ENCODE data around the gene PDE10A. TPM values are rescaled to one million over a fixed set of nuclear protein-coding genes. Genes with fewer than 3 reads are reported as not detected.

The PDE10A gene
- total RNA-seq, 1 experiment from 2014 or later = 0.31 TPM

DNA sequence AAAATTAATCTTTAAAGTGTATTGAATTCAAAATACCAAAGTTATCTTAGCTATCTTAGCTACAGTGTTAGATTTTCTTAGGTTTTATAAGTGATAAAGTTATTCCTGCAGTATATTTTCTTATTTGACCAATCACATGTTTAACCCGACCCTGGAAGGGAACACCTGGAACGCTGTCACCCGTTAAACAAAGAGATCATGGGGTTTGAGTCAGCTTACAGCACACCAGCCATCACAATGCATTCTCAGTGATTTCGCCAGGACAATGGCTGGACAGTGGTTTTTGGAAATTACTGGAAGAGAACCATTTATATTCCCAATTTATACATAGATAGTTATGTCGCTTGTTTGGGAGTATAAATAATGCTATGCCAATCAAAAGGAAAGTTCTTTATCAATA is 364.2 kb downstream of the PDE10A start:
- H3K27me3 ChIP-seq (ENCODE audit: insufficient read depth, low read length) = no peaks in the 10 kb centered on the region
- H4K91ac ChIP-seq (ENCODE audit: insufficient read length, low read depth, low read length) = no peak overlapping the region
- no peak overlapping the region for H3T11ph ChIP-seq (ENCODE audit: low read length)
- H2BK12ac ChIP-seq (ENCODE audit: insufficient read length, low read depth, low read length) = no peak overlapping the region
- H4K5ac ChIP-seq (ENCODE audit: insufficient read length, low read depth, low read length) = no peak overlapping the region
- H3K27ac ChIP-seq (ENCODE audit: insufficient read length, low read depth, low read length) = no peak overlapping the region
- no peaks in the 10 kb centered on the region for H3K4me1 ChIP-seq (ENCODE audit: insufficient read depth, low read length)
- no peaks in the 10 kb centered on the region for H3K23me2 ChIP-seq (ENCODE audit: insufficient read length, low read depth, low read length, poor library complexity, severe bottlenecking)
- H3K4me1 Mint-ChIP-seq = 0 out of 4 replicates have a peak, but pooled peaks cover 0 to 7% of the 10 kb centered on the region in 2 experiments
- no peaks in the 10 kb centered on the region for H3K9me3 ChIP-seq (ENCODE audit: control insufficient read depth, low read depth, low read length)
- H3K4ac ChIP-seq (ENCODE audit: low read depth, low read length) = no peak overlapping the region
- H3K79me2 ChIP-seq (ENCODE audit: insufficient read depth, low read length) = no peaks in the 10 kb centered on the region
- H3K56ac ChIP-seq (ENCODE audit: insufficient read length, low read depth, low read length) = no peak overlapping the region
- H3K9me3 Mint-ChIP-seq = no peaks in the 10 kb centered on the region
- no peak overlapping the region for H2BK5ac ChIP-seq (ENCODE audit: insufficient read length, low read length)
- H4K8ac ChIP-seq (replicated peaks; ENCODE audit: insufficient read length, low read depth, low read length) = no peak overlapping the region
- H3K27ac Mint-ChIP-seq = no peak overlapping the region
- no peak overlapping the region for H3K18ac ChIP-seq (ENCODE audit: insufficient read length, low read depth, low read length)
- no peak overlapping the region for H2BK20ac ChIP-seq (ENCODE audit: low read depth, low read length, poor library complexity, severe bottlenecking)
- no peaks in the 10 kb centered on the region for H3K36me3 Mint-ChIP-seq (ENCODE audit: insufficient read depth in 1 of 3, low read depth in 3 of 3)
- no peak overlapping the region for H3K4me3 Mint-ChIP-seq
- TF ChIP-seq, protein P1, sequence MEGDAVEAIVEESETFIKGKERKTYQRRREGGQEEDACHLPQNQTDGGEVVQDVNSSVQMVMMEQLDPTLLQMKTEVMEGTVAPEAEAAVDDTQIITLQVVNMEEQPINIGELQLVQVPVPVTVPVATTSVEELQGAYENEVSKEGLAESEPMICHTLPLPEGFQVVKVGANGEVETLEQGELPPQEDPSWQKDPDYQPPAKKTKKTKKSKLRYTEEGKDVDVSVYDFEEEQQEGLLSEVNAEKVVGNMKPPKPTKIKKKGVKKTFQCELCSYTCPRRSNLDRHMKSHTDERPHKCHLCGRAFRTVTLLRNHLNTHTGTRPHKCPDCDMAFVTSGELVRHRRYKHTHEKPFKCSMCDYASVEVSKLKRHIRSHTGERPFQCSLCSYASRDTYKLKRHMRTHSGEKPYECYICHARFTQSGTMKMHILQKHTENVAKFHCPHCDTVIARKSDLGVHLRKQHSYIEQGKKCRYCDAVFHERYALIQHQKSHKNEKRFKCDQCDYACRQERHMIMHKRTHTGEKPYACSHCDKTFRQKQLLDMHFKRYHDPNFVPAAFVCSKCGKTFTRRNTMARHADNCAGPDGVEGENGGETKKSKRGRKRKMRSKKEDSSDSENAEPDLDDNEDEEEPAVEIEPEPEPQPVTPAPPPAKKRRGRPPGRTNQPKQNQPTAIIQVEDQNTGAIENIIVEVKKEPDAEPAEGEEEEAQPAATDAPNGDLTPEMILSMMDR (conservative IDR thresholded peaks at IDR 0.05) = no peak
- no peak overlapping the region for H2BK120ac ChIP-seq (ENCODE audit: low read depth, low read length, poor library complexity, severe bottlenecking)
- no peaks in the 10 kb centered on the region for H3K79me1 ChIP-seq (ENCODE audit: insufficient read depth, low read depth, low read length, poor library complexity, severe bottlenecking)
- no peak overlapping the region for H3K23ac ChIP-seq (ENCODE audit: insufficient read length, low read depth, low read length)
- H3K14ac ChIP-seq (ENCODE audit: insufficient read depth, low read length) = no peak overlapping the region
- DNase-seq = no peak
- no peak overlapping the region for H2BK15ac ChIP-seq (ENCODE audit: low read depth, low read length)
- H4K20me1 ChIP-seq (ENCODE audit: control insufficient read depth, insufficient read depth, insufficient read length) = no peaks in the 10 kb centered on the region
- WGBS (ENCODE audit: extremely low coverage, insufficient read length, low lambda C conversion rate) = no CpG with 5 or more reads among the region's 5 CpGs
- peaks cover 2% of the 10 kb centered on the region for H3K27me3 Mint-ChIP-seq (ENCODE audit: low read depth)
- no peak overlapping the region for H2AFZ ChIP-seq (ENCODE audit: low read length)
- H2AK5ac ChIP-seq (ENCODE audit: insufficient read length, low read length) = no peak overlapping the region
- no peak overlapping the region for H3K4me2 ChIP-seq (ENCODE audit: insufficient read depth, insufficient read length, low read length)
- no peak overlapping the region for H3K9ac ChIP-seq (ENCODE audit: extremely low read depth, insufficient read length, low read length)

Data from H9 (cell line).